Hepatocyte (in vitro differentiated cells): ENCODE data around the gene PRLHR. TPM values are rescaled to one million over a fixed set of nuclear protein-coding genes. Genes with fewer than 3 reads are reported as not detected.

ENCODE experiments used
- DNase-seq: peaks from one replicate; pipeline ENCODE4 v3.0.0-alpha.2; 2016; ENCODE audit warnings: low spot score
- H2AFZ ChIP-seq: fragments of 200-600 bp; sonication (generic); 2 replicates; pipeline ENCODE4 v1.6.0; 2016; ENCODE audit warnings: antibody characterized with exemption, mild to moderate bottlenecking
- H3K27ac ChIP-seq: fragments of 200-600 bp; sonication (generic); 2 replicates; pipeline ENCODE4 v1.5.1; 2016; ENCODE audit warnings: mild to moderate bottlenecking
- H3K27me3 ChIP-seq: fragments of 200-600 bp; sonication (generic); 2 replicates; pipeline ENCODE4 v1.6.1; 2016
- H3K36me3 ChIP-seq: fragments of 200-600 bp; sonication (generic); replicated peaks from 2 replicates; pipeline ENCODE4 v1.5.1; 2016; ENCODE audit warnings: low read depth; ENCODE audit not compliant: insufficient read depth
- H3K4me1 ChIP-seq: fragments of 200-600 bp; sonication (generic); 2 replicates; pipeline ENCODE4 v1.5.1; 2016; ENCODE audit warnings: mild to moderate bottlenecking, moderate library complexity; ENCODE audit not compliant: insufficient read depth
- H3K4me2 ChIP-seq: fragments of 200-600 bp; sonication (generic); 2 replicates; pipeline ENCODE4 v1.6.0; 2016
- H3K4me3 ChIP-seq: fragments of 200-600 bp; sonication (generic); 2 replicates; pipeline ENCODE4 v1.5.1; 2016; ENCODE audit warnings: mild to moderate bottlenecking
- H3K79me2 ChIP-seq: fragments of 200-600 bp; sonication (generic); 2 replicates; pipeline ENCODE4 v1.6.0; 2017; ENCODE audit warnings: mild to moderate bottlenecking
- H3K9me2 ChIP-seq: fragments of 200-600 bp; sonication (generic); replicated peaks from 2 replicates; pipeline ENCODE4 v1.6.0; 2017; ENCODE audit warnings: mild to moderate bottlenecking; ENCODE audit not compliant: insufficient read depth
- H3K9me3 ChIP-seq: fragments of 200-600 bp; sonication (generic); 2 replicates; pipeline ENCODE4 v1.5.1; 2016; ENCODE audit warnings: low read depth, mild to moderate bottlenecking
- H4K20me1 ChIP-seq: fragments of 200-600 bp; sonication (generic); 2 replicates; pipeline ENCODE4 v1.6.0; 2016; ENCODE audit warnings: mild to moderate bottlenecking; ENCODE audit not compliant: insufficient read depth, poor library complexity, severe bottlenecking
- CTCF ChIP-seq: fragments of 200-600 bp; sonication (generic); IDR thresholded peaks from 2 replicates; pipeline ENCODE4 v1.5.1; 2016; ENCODE audit warnings: antibody characterized with exemption, mild to moderate bottlenecking; ENCODE audit not compliant: poor library complexity
- EZH2 ChIP-seq: fragments of 200-600 bp; sonication (generic); IDR thresholded peaks from 2 replicates; pipeline ENCODE4 v1.6.1; 2016; ENCODE audit warnings: antibody characterized with exemption, mild to moderate bottlenecking, borderline replicate concordance
- EZH2phosphoT487 ChIP-seq: fragments of 200-600 bp; sonication (generic); IDR thresholded peaks from one replicate; pipeline ENCODE4 v1.6.1; 2018; ENCODE audit warnings: antibody characterized with exemption, mild to moderate bottlenecking, low read depth, moderate library complexity; ENCODE audit not compliant: unreplicated experiment, severe bottlenecking
- WGBS: methylation state at CpG from one replicate; pipeline ENCODE4 v1.1.6; 2016; ENCODE audit warnings: low lambda C conversion rate; ENCODE audit errors: missing lambda C conversion rate; 5-methylcytosine and 5-hydroxymethylcytosine counted together
- polyA plus RNA-seq: library from polyadenylated mRNA; unstranded; fragments of >200 nt; fragmentation: Nextera tagmentation; extraction: Ambion mirVana; gene quantifications from 2 replicates; pipeline ENCODE4 v1.2.1, GENCODE V29; 2016
- total RNA-seq: library from RNA; depleted of rRNA; stranded (reverse); fragments of >200 nt; gene quantifications from 2 replicates; pipeline ENCODE4 v1.2.3, GENCODE V29; 2014

Gene PRLHR
- total and polyA plus RNA-seq, 2 experiments from 2014 or later = not detected

- Histone ChIP-seq H4K20me1 (no peaks in the 10 kb centered on the region), H3K27me3 (peaks cover 16% of the 10 kb centered on the region), H3K79me2 (no peaks in the 10 kb centered on the region), H3K36me3 (no peaks in the 10 kb centered on the region), H3K4me3 (no peak overlapping the region), H2AFZ (no peak overlapping the region), H3K9me2 (no peaks in the 10 kb centered on the region), H3K4me1 (no peaks in the 10 kb centered on the region), H3K9me3 (no peaks in the 10 kb centered on the region), H3K27ac (no peak overlapping the region), H3K4me2 (no peak overlapping the region)
- 62% methylated on average over 4 of the region's 4 CpGs for WGBS
- TF ChIP-seq EZH2phosphoT487 (no peak), CTCF (no peak), EZH2 (no peak)
- DNase-seq = no peak
These were observed 14.1 kb downstream of the PRLHR start for GRCh38 chr10:118581340-118581739.

GRCh38 chr10:118580702-118581101 lies 14.7 kb downstream of the PRLHR start:
- WGBS = 79% methylated on average over 8 of the region's 8 CpGs
- Histone ChIP-seq H3K4me1 (no peaks in the 10 kb centered on the region), H3K27ac (no peak overlapping the region), H2AFZ (no peak overlapping the region), H3K9me3 (no peaks in the 10 kb centered on the region), H3K79me2 (no peaks in the 10 kb centered on the region), H3K9me2 (no peaks in the 10 kb centered on the region), H4K20me1 (no peaks in the 10 kb centered on the region), H3K36me3 (no peaks in the 10 kb centered on the region), H3K27me3 (peaks cover 21% of the 10 kb centered on the region), H3K4me3 (no peak overlapping the region), H3K4me2 (no peak overlapping the region)
- DNase-seq = no peak
- no peak for TF ChIP-seq EZH2
- TF ChIP-seq CTCF = no peak
- no peak for TF ChIP-seq EZH2phosphoT487

- peaks cover 18% of the 10 kb centered on the region for H3K27me3 ChIP-seq
- no peak for DNase-seq
- H3K36me3 ChIP-seq = no peaks in the 10 kb centered on the region
- H4K20me1 ChIP-seq = no peaks in the 10 kb centered on the region
- no peaks in the 10 kb centered on the region for H3K79me2 ChIP-seq
- no peak overlapping the region for H3K4me3 ChIP-seq
- H3K9me2 ChIP-seq = no peaks in the 10 kb centered on the region
- TF ChIP-seq EZH2 = no peak
- no peak for TF ChIP-seq CTCF
- TF ChIP-seq EZH2phosphoT487 = no peak
- no peak overlapping the region for H2AFZ ChIP-seq
- H3K4me1 ChIP-seq = no peaks in the 10 kb centered on the region
- H3K9me3 ChIP-seq = no peaks in the 10 kb centered on the region
- no peak overlapping the region for H3K4me2 ChIP-seq
- H3K27ac ChIP-seq = no peak overlapping the region
These were observed 21.9 kb downstream of the PRLHR start for GRCh38 chr10:118573512-118573911.
